HG03064 (cell line): Measurements from ENCODE around the gene ARVCF.

Experiments used
- ATAC-seq: cut with Tn5 transposase; IDR thresholded peaks from one replicate; pipeline ENCODE4 v1.9.1; 2021; ENCODE audit warnings: low read depth; ENCODE audit not compliant: unreplicated experiment

ARVCF gene

GRCh38 chr22:20031732-20032406, 15.2 kb upstream of the ARVCF start:
- no peak for ATAC-seq

DNA sequence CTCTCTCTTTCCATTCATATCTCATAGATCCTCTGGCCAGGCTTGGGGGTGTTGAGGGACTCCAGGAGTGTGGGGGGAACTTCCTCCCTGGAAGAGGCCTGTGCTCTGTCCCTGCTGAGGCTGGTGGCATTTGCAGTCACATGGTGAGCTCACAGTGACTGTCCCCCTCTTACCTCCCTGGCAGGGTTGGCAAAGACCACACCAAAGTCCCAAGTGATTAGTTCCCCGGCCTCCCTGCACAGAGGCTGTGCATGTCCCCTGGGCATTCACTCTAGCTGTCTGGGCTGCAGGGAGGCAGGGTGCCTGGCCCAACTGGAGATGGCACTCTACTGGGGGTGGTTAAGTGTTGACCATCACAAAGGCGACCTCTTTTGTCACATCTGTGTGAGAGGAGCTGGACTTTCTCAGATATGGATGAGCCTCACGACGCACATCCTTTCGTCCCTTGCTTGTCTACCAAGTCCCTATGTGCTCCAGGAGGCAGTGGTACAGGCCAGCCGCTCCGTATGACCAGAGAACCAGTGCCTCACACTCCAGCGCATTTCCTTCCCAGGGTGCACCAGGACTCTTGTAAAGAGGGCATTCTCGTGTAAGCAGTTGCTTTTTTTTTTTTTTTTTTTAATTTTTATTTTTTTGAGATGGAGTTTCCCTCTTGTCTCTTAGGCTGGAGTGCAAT, 13.1 kb upstream of the ARVCF start:
- ATAC-seq, result no peak

DNA sequence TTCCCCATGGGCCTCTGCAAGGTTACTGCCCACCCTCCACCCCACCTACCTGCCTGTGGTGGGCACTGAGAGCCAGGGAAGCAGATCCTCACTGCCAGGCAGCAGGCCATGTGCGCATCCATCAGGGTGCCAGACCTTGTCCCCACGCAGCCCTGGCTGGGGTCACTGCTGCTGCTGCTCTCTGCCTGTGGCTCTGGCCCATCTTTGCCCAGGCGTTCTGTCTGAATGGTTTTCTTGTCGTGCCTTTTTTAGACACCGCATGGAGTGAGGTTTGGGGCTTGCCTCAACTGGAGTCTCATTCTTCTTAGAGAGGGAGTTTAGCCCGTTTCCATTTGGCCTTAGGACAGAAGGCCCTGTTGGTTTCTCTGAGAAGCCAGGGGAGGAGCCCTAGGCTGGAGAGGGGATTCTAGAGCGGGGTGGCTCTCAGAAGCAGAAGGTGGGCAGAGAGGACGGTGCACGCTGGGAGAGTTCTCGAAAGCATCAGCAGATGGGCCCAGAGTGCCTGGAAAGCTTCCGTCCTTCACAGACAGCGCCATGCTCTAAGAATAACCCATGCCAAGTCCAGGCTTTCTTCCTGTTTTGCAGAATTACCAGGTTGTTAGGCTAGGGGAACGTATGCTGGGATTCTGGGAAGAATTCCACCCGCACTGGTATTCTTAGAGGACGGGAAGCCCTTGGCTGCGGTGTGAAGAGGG, 12.4 kb upstream of the ARVCF start:
- no peak for ATAC-seq

DNA sequence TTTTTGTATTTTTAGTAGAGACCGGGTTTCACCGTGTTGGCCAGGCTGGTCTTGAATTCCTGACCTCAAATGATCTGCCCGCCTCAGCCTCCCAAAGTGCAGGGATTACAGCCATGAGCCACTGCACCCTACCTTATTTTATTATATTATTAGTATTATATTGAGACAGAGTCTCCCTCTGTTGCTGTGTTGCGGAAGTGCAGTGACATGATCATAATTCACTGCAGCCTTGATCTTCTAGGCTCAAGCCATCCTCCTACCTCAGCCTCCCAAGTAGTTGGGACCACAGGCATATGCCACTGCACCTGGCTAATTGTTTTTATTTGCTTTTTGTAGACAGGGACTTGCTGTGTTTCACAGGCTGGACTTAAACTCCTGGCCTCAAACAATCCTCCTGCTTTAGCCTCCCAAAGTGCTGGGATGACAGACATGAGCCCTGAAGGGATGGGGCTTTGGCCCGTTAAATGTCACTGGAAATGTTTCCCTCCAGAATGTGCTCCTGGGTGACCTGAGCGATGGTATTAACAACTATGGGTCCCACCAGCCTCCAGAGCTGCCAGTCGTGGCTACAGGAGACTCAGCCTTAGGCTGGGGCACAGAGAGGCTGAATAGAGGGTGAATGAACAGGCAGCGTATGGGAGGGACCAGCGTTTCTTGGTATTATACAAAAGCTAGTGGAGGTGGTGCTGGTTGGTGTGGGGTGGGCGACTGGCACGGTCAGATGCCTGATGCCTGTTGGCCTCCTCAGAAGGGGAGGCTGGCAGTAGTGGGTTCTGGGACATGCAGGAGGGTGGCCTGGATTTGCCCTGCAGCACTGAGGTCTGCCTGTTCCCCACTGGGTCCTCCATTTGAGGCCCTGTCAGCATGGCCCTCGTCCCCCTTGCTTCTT, 11.6 kb upstream of the ARVCF start:
- no peak for ATAC-seq

DNA sequence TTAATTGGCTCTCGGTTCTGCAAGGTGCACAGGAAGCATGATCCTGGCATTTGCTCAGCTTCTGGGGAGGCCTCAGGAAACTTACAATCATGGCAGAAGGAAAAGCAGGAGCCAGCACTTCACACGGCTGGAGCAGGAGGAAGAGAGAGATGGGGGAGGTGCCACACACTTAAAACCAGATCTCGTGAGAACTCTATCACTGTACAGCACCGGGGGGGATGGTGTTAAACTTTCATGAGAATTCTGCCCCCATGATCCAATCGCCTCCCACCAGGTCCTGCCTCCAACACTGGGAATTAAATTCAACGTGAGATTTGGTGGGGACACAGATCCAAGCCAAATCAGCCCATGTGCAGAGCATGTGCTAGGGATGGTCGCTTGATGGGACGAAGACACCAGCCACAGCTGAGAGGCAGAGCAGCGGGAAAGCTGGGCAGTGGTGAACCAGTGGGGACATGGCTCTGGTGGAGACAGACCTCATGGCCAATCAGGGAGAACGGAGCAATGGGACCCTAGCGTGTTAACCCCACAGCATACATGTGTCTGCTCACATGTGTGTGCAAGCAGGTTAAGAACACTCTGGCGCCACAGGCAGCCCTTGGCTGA, 10.5 kb upstream of the ARVCF start:
- no peak for ATAC-seq

- no peak for ATAC-seq
These were observed 9.7 kb upstream of the ARVCF start for GRCh38 chr22:20026204-20026908.

DNA sequence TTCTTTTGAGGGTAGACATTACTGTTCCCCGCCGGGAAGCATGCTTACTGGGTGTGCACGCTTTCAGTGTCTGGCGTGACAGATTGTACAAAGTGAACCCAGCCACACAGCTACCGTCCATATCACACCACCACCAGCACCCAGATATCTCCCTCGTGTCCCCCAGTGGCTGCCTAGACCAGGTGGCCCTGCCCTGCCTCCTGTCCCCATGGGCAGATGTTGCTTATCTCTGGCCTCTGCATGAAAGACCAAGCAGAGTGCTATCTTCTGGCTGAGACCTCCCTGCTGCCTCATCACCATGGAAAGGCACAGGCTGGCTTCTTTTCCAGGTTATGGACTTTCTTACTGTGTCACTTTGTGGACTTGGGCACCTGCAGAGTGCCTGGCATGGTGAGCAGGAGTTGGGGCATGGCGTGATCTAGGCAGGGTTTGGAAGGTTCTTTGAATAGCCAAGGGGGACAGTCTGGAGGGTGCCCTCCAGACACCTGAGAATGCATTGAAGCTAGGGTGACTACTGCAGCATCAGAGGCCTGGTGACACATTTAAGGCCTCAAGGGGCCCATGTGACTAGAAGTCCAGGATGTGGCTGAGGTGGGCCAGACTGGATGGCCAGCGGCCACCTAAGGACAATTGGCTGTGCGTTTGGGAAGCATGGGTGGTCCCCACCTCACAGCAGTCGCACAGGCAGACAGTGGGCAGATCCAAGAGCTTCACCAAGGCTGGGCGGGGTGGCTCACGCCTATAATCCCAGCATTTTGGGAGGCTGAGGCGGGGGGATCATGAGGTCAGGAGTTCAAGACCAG, 9.0 kb upstream of the ARVCF start:
- ATAC-seq, result no peak

- no peak for ATAC-seq
These were observed 8.2 kb upstream of the ARVCF start for GRCh38 chr22:20024650-20025397.

DNA sequence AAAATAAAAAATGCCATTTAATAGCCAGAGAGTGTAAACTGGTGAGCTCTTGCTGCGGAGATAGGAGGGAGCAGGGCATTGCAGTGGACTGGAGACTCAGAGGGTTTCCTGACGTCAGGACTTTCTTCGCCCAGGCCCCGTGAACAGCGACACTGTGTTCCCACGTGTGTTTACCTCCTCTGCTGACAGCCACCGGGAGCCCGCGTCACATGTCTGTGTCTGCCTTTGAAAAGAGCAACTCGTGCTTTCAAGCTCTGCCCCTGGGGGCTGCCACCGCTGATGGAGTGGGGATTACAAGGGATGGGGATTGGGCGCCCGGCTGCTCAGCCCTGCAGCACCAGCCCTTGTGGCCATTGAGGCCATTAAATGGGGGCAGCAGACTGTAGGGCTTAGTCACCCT, 7.6 kb upstream of the ARVCF start:
- ATAC-seq, result no peak

DNA sequence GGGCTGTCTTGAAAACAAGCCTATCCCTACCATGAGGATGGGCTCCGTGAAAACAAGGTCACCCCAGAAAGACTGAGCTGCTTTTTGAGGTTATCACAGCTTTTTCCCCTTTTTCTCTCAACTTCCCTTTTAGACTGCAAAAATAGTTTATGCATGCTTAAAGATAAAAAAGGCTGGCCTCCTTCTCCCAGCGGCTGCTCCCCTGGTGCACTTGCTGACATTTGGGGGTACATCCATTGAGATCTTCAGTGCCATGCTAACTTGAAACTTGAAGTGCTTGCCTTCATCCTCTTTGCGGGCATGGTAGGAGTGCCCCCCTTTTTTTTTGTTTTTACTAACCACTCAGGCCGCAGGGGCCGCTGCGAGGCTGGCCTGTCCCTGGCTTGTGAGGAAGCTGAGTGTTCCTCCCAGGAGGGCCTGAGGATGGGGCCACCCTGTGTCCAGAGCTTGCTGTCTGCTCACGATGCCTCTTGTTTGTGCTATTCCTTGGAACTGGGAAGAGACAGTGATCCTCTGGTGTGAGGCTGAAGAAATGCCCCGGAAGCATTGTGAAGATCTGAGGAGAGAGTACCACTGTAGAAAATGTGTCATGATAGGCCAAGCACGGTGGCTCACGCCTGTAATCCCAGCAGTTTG, 6.5 kb upstream of the ARVCF start:
- ATAC-seq, result no peak

DNA sequence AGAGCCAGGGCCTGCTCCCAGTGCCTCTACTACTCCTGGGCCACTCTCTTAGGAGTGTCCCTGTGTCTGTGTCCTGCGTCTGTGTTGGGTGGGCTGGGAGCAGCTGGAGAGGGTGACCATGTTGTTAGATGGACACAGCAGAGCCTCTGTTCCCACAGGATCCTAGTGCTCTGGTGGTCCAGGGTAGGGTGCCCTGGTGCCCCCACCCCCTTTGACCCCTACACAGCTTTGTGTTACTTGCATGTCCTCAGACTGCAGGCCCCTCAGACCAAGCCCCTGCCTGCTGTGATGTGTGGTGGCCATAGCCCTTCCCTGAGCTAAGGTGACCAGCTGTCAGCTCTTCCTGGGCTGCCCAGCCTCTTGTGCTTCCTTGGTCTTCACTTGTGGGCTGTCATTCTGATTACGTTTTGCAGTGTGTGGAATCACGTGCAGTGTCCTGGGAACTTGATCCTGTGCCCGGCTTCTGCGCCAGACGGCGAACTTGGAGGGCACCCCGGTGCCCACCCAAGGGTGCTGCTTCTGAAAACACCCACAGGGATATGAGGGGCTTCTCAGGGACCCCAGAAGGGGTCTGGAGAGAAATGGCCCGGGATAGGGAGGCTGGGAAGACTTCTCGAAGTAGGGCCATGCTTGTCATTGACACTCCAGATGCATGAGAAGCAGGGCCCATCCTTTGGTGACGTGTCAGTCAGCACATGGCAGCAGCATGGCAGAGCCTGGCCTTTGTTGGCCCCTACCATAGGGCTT, 5.8 kb upstream of the ARVCF start:
- no peak for ATAC-seq

GRCh38 chr22:20021196-20022181, 4.9 kb upstream of the ARVCF start:
- no peak for ATAC-seq

- peak; percentile 68 for ATAC-seq
These were observed 4.0 kb upstream of the ARVCF start, which contains the start of gene TANGO2 for GRCh38 chr22:20020533-20021195. TSS of gene TANGO2 (plus strand) at chr22:20021110. CDS start at chr22:20036799, 15,689 bp downstream.

DNA sequence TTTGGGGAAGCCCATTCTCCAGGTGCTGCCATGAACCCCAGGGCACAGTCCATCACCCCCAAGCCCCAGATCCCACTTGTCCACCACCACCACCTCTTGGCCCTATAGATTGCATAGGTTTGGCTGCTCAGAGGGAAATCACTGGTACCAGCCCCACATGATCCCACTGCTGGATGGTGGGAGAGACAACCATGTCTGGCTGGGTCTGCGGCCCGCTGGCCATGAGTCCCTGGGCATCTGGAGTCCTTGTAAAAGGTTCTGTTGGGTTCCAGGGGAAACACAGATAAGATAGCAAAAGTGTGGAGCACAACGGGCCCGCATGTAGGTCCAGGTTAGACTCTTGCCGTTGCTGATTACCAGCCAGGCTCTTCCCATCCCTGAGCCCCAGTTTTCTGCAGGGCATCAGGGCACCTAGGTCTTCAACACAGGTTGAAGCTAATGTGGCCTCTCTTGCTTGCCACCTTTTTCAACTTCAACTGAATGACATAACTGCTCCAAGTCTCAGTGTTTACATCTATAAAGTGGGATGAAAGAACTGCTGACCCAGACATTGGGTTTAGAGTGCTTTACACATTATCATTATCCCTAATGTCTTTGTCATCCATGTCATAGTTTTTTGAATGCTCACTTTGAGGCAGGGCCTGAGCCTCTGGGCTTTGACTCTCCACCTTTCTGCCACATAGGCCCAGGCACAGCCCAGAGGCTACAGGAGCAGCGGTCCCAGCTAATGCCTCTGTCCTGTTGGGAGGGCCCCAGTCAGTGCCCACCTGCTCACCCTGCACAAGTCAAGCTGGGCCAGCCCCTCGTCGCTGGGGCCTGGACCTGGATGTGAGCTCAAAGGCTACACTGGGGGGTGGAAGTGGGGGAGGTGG, 3.3 kb upstream of the ARVCF start:
- ATAC-seq, result no peak
